K562 (cell line): Measurements from ENCODE around the gene SNRPF. TPM values are rescaled to one million over a fixed set of nuclear protein-coding genes. Genes with fewer than 3 reads are reported as not detected.

ENCODE experiments used
- ATAC-seq: fragments of 200-7000 bp; cut with Tn5 transposase; 3 replicates; pipeline ENCODE4 v1.9.1; 2020; ENCODE audit warnings: moderate library complexity
- BruUV-seq: library from RNA; stranded (reverse); fragments of 400-500 nt; replicated peaks from 2 replicates; lab custom pipeline; 2021; lab: Mats Ljungman, UMichigan
- CTCF ChIA-PET: fragments of 300-600 bp; formaldehyde crosslinking; extraction: SDS; loops from one replicate; lab custom pipeline; 2021; ENCODE audit warnings: low intra/inter-chr PET ratio; lab: Yijun Ruan, JAX
- POLR2A ChIA-PET: fragments of 300-600, 350-650 bp; sonication (Branson Sonifier 250); formaldehyde crosslinking; extraction: SDS; loops from one replicate; lab custom pipeline; 2021; ENCODE audit warnings: antibody characterized with exemption, inconsistent platforms; lab: Yijun Ruan, JAX
- DNase-seq, 4 experiments: peaks; one replicate each; pipeline versions ENCODE4 v3.0.0 to v3.0.0-alpha.2; 2011 to 2018; ENCODE audit warnings: low spot score in 3 of 4, mixed read lengths in 3 of 4; ENCODE audit errors: extremely low read depth in 1 of 4
- FAIRE-seq: peaks from 2 replicates; lab custom pipeline; 2011; peaks lifted over from hg19 to GRCh38; lab: Jason Lieb, UNC
- H2AFZ ChIP-seq: 2 replicates; pipeline ENCODE4 v1.6.0; 2011; ENCODE audit warnings: low read depth, low read length, control low read depth, inconsistent platforms
- H3K27ac ChIP-seq: fragments of 200-600 bp; 3 replicates; pipeline ENCODE4 v1.8.0; 2011; ENCODE audit warnings: low read depth, mild to moderate bottlenecking, control low read depth, inconsistent platforms, low read length, moderate library complexity, mixed read lengths; ENCODE audit errors: extremely low read depth
- H3K27me3 ChIP-seq, 2 experiments: fragments of 300-600 bp in 1 of 2; 2 replicates in 1 of 2; 3 replicates in 1 of 2; pipeline versions ENCODE4 v1.6.0 to v1.8.0; 2011; ENCODE audit warnings: inconsistent platforms in 2 of 2, low read length in 2 of 2, mild to moderate bottlenecking in 1 of 2, mixed read lengths in 1 of 2, moderate library complexity in 1 of 2; ENCODE audit not compliant: control insufficient read depth in 2 of 2, insufficient read depth in 2 of 2
- H3K36me3 ChIP-seq: fragments of 300-600 bp; 3 replicates; pipeline ENCODE4 v1.8.0; 2011; ENCODE audit warnings: mild to moderate bottlenecking, low read length, inconsistent platforms; ENCODE audit not compliant: control insufficient read depth, insufficient read depth
- H3K4me1 ChIP-seq, 2 experiments: fragments of 200-600 bp in 1 of 2; replicated peaks in 1 of 2; 2 replicates in 1 of 2; 3 replicates in 1 of 2; pipeline versions ENCODE4 v1.5.1 to v1.8.0; 2011; ENCODE audit warnings: inconsistent platforms in 2 of 2, low read length in 2 of 2, mild to moderate bottlenecking in 1 of 2, mixed read lengths in 1 of 2, moderate library complexity in 1 of 2; ENCODE audit not compliant: control insufficient read depth in 2 of 2, insufficient read depth in 2 of 2
- H3K4me2 ChIP-seq: 2 replicates; pipeline ENCODE4 v1.6.1; 2011; ENCODE audit warnings: low read length, control low read depth, inconsistent platforms, mixed read lengths; ENCODE audit not compliant: insufficient read depth
- H3K4me3 ChIP-seq: fragments of 200-600 bp; sonication (generic), shearing (Covaris generic); 2 replicates; pipeline ENCODE4 v1.5.1; 2016; ENCODE audit warnings: control low read depth, inconsistent platforms
- H3K79me2 ChIP-seq: fragments of 200-600 bp; 3 replicates; pipeline ENCODE4 v1.8.0; 2011; ENCODE audit warnings: low read length, inconsistent platforms; ENCODE audit not compliant: control insufficient read depth, insufficient read depth
- H3K9ac ChIP-seq, 2 experiments: 2 replicates each; pipeline versions ENCODE4 v1.6.0 to v1.6.1; 2011; ENCODE audit warnings: low read depth in 2 of 2, low read length in 2 of 2, control low read depth in 1 of 2, inconsistent platforms in 1 of 2, mild to moderate bottlenecking in 1 of 2, mixed read lengths in 1 of 2; ENCODE audit not compliant: insufficient read depth in 1 of 2
- H3K9me1 ChIP-seq: one replicate; pipeline ENCODE4 v1.6.0; 2011; ENCODE audit warnings: inconsistent platforms, mild to moderate bottlenecking, low read length, moderate library complexity; ENCODE audit not compliant: control insufficient read depth, insufficient read depth
- H3K9me3 ChIP-seq: replicated peaks from 2 replicates; pipeline ENCODE4 v1.5.1; 2011; ENCODE audit warnings: low read depth, low read length, inconsistent platforms; ENCODE audit not compliant: control insufficient read depth, insufficient read depth
- H4K20me1 ChIP-seq: replicated peaks from 2 replicates; pipeline ENCODE4 v1.6.1; 2011; ENCODE audit warnings: low read length, inconsistent platforms, mixed read lengths; ENCODE audit not compliant: control insufficient read depth, insufficient read depth
- CBX1 ChIP-seq: sonication (generic); IDR thresholded peaks from 2 replicates; pipeline ENCODE4 v1.6.1; 2016; ENCODE audit warnings: antibody characterized with exemption, low read depth, mild to moderate bottlenecking
- ETS1 ChIP-seq: conservative IDR thresholded peaks from 2 replicates; pipeline ENCODE4 v1.6.1; 2011; ENCODE audit warnings: low read depth, mild to moderate bottlenecking, low read length; ENCODE audit not compliant: control insufficient read depth
- NFE2 ChIP-seq: IDR thresholded peaks from 2 replicates; pipeline ENCODE4 v1.6.1; 2014; ENCODE audit warnings: antibody characterized with exemption, low read depth
- SMARCA5 ChIP-seq: fragments of 450-650 bp; IDR thresholded peaks from 2 replicates; pipeline ENCODE4 v1.6.1; 2016
- SRSF9 ChIP-seq: fragments of 200-400 bp; formaldehyde crosslinking; IDR thresholded peaks from 2 replicates; pipeline ENCODE4 v1.6.1; 2017; ENCODE audit warnings: low read depth, low read length, borderline replicate concordance
- SUPT5H ChIP-seq: fragments of 450-650 bp; IDR thresholded peaks from 2 replicates; pipeline ENCODE4 v1.6.1; 2016
- ZNF583 ChIP-seq: fragments of 250-450 bp; sonication (Bioruptor Pico); IDR thresholded peaks from 2 replicates; pipeline ENCODE4 v1.4.0; 2020
- WGBS: fragments of 100-300 bp; shearing (Covaris generic); methylation state at CpG from one replicate; pipeline ENCODE4 v1.1.6; 2016; ENCODE audit warnings: low coverage, mixed read lengths; ENCODE audit not compliant: insufficient coverage; ENCODE audit errors: missing lambda C conversion rate; 5-methylcytosine and 5-hydroxymethylcytosine counted together
- in situ Hi-C: fragments of 300-500 bp; cut with MboI; formaldehyde crosslinking; loops from 4 replicates; pipeline ENCODE4 v1.15.0; 2018; ENCODE audit warnings: inconsistent platforms, mixed read lengths
- intact Hi-C: fragments of 100-400 bp; cut with micrococcal nuclease; formaldehyde crosslinking; loops from 2 replicates; pipeline ENCODE4 v1.14.2; 2022
- polyA plus RNA-seq, 8 experiments: library from polyadenylated mRNA; depleted of rRNA in 4 of 8; stranded (reverse) in 5 of 8; unstranded in 3 of 8; fragments of >200 nt; fragmentation: Nextera tagmentation in 2 of 8; fragmentation: Illumina TruSeq in 1 of 8; extraction: Ambion mirVana in 2 of 8; extraction: Trizol in 1 of 8; gene quantifications; 2 replicates each; pipeline versions ENCODE4 v1.2.1 to v1.2.3, GENCODE V29; 2011 to 2014; ENCODE audit warnings: inconsistent platforms in 1 of 8, missing spikeins in 1 of 8
- total RNA-seq, 7 experiments: library from RNA; depleted of rRNA in 6 of 7; stranded (reverse); fragments of >200 nt in 6 of 7; fragmentation: Illumina TruSeq in 2 of 7; extraction: Trizol in 2 of 7; gene quantifications; 2 replicates each; pipeline versions ENCODE4 v1.2.1 to v1.2.3, GENCODE V29; 2011 to 2021; ENCODE audit warnings: low replicate concordance in 1 of 7

Gene SNRPF
- total and polyA plus RNA-seq, 9 of the 15 experiments (the other 6 are each of a cell fraction or from before 2014, with no cell fraction given): 37.9 to 205 (median 93.6) TPM

- in situ Hi-C loops: no loop called here
- CTCF ChIA-PET: no interaction called here
- no peaks in the 10 kb centered on the region for H3K9me1 ChIP-seq
- H2AFZ ChIP-seq: no peak overlapping the region
- no peak for FAIRE-seq
- TF ChIP-seq SUPT5H: no peak
- TF ChIP-seq ZNF583 (CRISPR knock-in tag): no peak
- TF ChIP-seq CBX1: no peak
- no peak for TF ChIP-seq ETS1
- no peak for TF ChIP-seq SRSF9
- TF ChIP-seq SMARCA5: no peak
- no peak for TF ChIP-seq NFE2
- H3K27ac ChIP-seq: no peak overlapping the region
- peaks cover 0 to 2% of the 10 kb centered on the region in 2 experiments; a peak in 2 of 5 replicates for H3K4me1 ChIP-seq
- H4K20me1 ChIP-seq: no peaks in the 10 kb centered on the region
- WGBS: 9% methylated on average over 4 of the region's 4 CpGs
- H3K4me3 ChIP-seq: no peak overlapping the region
- no peak overlapping the region for H3K9ac ChIP-seq
- intact Hi-C loops: no loop called here
- no peak overlapping the region for H3K4me2 ChIP-seq
- BruUV-seq: no TSS peak
- no peak for ATAC-seq
- peaks cover 0 to 11% of the 10 kb centered on the region in 2 experiments; a peak in 3 of 5 replicates for H3K27me3 ChIP-seq
- POLR2A ChIA-PET: interaction anchor here (0.7 kb wide), 1 partner anchor 218 kb away, joined by 3 read pairs; no protein-coding TSS in a partner anchor
- H3K79me2 ChIP-seq: no peaks in the 10 kb centered on the region
- DNase-seq: no peak
- no peaks in the 10 kb centered on the region for H3K36me3 ChIP-seq
- no peaks in the 10 kb centered on the region for H3K9me3 ChIP-seq
Observed at GRCh38 chr12:95882873-95883272, 24.1 kb downstream of the SNRPF start.
